Activated CD4-positive, alpha-beta T cell treated with anti-CD3 and anti-CD28 coated beads, Interleukin-2, amount 50 U/mL, for 48 hours (primary cell): Measurements from ENCODE around the gene LIMS2.
A peak's percentile ranks its signal among the peaks of the same experiment; 100 is the strongest.

ENCODE experiments used
- DNase-seq, 2 experiments: peaks; one replicate each; pipeline ENCODE4 v3.0.0-alpha.2; 2020

LIMS2 gene

DNA sequence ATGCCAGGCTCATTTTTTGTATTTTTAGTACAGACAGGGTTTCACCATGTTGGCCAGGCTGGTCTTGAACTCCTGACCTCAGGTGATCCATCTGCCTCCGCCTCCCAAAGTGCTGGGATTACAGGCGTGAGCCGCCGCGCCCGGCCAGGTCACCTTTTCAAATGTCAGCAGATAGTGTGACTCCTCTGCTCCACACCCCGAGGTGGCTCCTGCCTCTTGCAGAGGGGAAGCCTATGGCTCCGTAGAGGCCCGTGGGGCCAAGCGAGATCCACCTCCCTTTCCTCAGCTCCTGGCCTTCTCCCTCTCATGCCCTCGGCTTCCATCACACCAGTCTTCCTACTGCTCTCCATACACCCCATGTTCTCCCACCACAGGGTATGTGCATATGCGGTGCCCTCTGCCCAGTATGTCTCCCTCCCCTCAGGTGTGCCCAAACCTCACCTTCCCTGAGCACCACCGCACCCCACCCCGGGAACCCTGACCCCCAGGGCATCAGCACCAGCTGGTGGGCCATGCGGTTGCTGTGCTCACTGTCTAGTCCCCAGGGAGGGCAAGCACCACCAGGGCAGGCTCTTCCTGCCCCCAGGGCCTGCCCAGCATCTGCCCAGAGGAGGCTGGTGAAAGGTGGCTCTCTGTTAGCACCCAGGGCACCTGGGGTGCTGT lies 18.6 kb downstream of the LIMS2 start:
- DNase-seq = no peak

- DNase-seq = no peak
Measured at GRCh38 chr2:127655209-127656073, 19.9 kb downstream of the LIMS2 start.

DNA sequence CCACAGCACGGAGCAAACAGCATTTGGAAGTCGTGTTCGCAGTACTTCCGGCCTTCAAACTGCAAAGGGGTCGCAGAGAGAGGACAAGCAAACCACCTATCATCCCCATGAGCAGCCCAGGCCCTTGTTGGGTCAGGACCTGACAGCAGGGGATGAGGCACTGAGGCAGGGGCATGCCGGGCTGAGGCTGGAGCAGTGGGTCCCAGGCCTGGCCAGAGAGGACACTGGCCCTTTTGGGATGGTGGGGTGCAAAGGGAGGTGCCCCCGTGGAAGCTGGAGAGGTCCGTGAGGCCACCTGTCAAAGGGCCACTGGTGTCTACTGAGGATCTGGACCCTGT lies 20.5 kb downstream of the LIMS2 start:
- no peak for DNase-seq

DNA sequence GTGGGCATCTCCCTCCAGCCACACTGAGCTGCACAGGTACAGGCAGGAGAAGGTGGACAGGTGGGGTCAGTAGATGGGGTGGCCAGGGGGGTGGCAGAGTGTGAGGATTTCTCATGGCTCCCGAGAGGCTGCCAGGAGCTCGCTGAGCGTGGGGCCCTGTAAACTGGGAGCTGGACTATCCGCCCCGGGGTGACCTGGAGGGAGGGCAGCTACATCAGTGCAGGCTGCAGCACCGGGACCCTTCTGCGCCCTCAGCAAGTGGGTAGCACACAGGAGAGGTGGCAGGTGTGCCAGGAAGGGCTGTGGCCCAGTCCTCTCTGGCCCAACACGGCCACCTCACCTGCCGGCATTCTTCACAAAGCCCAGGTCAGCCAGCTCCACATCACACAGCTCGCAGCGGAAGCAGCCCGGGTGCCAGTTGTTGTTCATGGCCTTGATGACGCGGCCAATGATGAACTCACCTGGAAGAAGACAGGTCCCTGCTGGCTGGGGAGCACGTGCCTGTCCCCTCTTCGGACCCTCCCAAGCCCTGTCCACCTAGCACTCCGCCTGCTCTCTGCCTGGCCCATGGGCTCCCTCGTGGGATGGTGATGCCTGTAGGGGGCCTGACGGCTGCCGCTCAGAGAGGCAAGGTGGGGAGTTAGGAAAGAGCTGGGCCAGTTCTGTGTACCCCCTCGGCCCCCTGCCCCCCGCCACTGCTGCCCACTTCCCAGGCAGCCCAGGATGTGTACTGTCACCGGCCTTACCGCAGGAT lies 21.1 kb downstream of the LIMS2 start:
- no peak for DNase-seq

DNA sequence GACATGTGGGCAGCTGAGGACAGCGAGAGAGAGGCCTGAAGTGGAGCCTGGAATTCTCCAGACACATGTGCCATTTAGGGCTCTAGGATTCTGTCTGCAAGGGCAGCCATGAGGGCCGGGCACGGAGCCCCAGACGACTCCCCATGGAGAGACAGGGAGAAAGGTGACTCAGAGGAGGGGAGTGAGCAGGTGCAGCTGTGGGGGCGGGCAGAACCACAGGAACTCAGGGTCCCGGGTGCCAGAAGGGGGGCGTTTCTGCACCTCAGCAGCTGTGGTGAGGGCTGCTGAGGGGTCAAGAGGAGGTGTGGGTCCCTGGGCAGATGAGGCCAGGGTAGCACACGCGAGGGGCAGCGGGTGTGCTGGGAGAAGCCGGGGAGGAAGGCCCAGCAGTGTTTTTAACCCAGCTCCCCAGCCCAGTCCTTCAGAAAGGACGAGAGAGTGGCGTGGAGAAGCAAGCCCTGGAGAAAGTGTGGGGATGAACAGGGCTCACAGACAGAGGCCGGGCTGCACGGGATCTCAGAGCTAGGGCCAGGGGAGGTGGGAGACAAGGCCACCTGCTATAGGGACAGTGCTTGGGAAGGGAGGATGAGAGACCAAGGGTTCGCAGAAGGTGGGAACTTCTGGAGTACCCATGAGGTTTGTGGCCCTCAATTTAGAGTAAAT lies 21.8 kb downstream of the LIMS2 start:
- no peak for DNase-seq

DNA sequence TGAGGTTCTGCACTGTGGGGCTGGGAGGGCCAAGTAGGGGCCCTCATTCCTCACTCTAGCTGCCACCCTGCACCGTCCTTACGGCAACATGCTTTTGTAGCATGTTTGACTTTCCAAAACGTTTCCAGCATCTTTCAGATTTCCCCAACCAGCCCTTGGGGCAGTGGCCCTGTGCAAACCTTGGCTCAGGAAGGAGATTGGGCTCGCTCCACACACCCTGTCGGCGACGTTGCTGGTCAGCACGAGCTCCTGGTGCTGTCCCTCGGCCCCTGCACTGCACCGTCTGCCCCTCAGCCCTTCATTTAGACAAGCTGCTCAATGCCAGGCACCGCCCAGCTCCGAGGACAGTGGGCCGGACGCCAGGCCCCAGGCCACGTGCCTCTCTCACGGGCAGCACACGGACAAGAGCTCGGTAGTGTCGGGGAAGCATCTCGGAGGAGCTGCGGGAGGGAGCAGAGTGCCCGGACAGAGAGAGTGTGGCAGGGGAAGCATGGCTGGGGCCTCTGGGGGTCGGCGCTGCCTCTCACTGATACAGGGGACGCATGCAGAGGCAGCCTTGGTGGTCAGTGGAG lies 22.5 kb downstream of the LIMS2 start:
- DNase-seq = no peak

DNA sequence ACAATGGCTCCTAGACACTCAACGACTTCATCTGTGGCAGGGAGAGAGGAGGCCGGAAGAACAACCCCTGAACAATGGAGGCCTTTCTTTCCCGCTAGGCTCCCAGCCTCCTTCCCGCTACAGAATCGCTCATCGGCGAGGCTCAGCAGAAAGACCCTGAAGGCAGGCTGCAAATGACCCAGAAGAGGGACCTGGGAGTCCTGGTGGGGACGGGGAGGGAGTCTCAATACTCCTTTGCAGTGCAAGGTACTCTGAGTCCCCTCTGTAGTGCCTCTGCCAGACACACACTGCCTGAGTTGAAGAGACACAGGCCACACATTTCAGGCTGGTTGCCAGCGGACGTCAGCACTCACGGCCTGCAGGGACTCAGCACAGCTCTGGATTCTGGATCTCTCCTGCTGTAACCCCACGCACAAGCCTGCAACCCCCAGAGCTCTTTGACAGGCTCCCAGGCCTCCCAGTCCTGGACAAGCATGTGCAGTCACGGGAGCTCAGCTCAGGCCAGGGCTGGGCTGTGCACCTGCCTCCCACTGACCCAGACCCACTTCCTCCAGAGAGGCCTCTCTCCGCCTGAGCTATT lies 23.3 kb downstream of the LIMS2 start:
- no peak for DNase-seq

- DNase-seq = no peak
Measured at GRCh38 chr2:127651381-127651809, 23.9 kb downstream of the LIMS2 start.

- DNase-seq = no peak
Measured at GRCh38 chr2:127650785-127651380, 24.4 kb downstream of the LIMS2 start.

DNA sequence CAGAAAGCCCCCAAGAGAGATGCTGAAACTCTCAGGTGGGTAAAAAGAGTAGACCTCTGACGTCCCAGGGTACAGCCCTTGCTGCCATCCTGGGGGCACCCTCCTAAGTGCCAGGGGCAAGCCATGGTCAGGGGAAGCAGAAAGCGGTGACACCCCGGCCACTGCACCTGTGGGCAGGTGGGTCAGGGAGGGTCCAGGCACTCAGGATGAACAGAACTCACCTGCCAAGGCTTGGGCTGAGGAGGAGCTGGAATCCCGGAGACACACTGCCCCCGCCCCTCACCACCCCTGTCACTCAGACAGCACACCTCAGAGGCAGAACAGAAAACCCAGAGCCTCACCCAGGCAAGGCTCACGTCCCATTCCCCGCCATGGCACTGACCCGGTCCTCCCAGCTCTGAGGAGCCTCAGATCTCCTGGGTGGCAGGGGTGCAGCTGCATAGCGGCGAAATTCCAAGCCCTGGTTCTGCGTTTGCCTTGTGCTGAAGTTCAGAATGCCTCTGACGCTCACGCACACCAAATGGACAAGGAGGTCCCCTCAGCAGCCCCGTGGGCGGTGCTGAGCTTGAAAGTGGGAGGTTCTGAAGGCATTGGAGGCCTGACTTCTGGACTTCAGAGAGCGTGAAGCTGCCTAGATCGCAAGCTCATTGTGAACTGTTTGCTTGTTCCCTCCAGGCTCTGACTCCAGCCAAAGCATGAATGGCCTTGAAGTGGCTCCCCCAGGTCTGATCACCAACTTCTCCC lies 25.1 kb downstream of the LIMS2 start:
- no peak for DNase-seq

DNA sequence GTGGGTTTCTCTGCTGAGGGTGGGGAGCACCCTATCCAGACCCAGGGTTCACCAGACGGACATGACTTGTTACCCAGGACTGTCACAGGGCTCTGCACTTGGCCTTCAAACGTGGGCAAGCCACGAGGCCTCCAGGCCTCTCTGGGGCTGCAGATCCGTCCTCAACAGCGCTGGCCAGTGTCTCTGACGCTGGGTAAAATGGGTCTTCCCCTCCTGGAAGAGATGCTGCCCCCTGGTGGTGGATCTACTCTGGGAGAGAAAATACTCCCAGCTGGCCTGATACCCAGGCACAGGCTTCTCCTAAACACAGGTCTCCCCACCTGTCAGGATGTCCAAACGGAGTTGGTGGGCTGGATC lies 25.7 kb downstream of the LIMS2 start:
- peak; percentile 92 to 95 for DNase-seq

DNA sequence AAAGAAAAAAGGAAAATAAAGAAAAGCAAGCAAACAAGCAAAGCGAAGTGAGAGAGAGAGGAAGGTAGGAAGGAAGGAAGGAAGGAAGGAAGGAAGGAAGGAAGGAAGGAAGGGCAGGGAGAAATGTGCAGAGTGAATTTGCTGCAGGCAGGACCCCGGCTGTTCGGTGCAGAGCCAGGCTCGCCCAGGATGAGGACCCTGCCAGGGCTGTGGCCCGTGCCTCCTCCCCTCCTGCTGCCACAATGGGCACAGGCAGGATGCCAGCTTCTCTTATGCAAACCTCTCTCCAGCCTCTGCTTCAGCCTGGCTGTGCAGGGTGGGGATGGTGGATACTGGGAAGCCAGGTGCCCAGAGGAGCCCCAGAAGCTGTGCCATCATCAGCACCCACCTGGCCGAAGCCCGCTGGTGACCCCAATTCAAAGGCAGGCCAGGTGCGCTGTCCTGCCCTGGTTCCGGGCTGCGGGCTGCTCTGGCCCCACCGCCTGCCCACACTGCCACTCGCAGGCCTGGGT lies 26.2 kb downstream of the LIMS2 start:
- no peak for DNase-seq

GRCh38 chr2:127648321-127648720 lies 27.0 kb downstream of the LIMS2 start:
- DNase-seq = no peak

GRCh38 chr2:127647242-127648190 lies 27.8 kb downstream of the LIMS2 start:
- no peak for DNase-seq

GRCh38 chr2:127646487-127647241 lies 28.7 kb downstream of the LIMS2 start:
- no peak for DNase-seq

DNA sequence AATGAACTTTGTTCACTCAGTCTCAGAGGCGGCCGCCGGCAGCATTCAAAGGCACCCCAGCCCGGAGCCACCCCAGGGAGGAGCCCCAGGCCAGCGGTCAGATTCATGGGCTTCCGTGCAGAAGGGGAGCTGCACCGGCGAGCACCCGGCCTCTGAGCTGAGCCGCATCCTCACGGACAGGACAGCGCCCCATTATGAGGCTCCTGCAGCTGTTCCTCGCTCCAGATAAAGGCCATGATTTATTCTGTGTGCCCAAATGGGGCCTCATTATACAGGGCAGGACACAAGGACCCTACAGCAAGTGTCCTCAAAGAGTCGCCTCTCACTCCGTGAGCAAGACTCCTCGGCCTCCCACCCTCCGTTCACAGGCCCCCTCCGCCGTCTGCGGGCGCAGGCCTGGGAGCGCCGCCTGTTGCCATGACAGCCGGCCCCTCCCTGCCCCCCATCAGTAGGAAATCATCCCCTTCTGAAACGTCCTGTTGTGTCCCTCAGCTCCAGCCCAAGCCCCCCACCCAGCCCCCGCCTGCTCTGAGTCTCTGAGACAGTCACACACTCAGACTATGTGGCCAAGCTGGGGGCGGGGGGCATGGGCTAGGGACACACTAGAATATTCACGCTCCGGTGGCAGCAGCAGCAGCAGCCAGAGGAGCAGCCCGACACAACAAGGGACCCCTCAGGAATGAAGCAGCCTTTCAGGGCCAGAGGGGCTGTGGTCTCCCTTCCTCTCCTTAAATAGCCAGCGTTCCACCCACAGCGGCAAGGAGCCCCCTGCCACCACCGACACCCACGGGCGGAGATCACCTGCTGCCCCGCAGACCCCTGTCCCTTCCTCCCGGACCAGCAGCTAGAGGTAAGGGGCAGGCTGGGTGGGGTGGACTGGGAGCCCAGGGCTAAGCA lies 29.7 kb downstream of the LIMS2 start, which contains the start of gene GPR17:
TSS of gene GPR17 (plus strand) at position 759 of the 897 bp plus-strand sequence. CDS start 4,583 bp downstream, outside the sequence.
- DNase-seq = no peak

- DNase-seq = no peak
Measured at GRCh38 chr2:127645026-127645394, 30.3 kb downstream of the LIMS2 start.
